GM18907 (cell line): ENCODE results near the gene SLF2.
"Not testable (repeated sequence)": the region's sequence is repeated elsewhere in the genome, so short reads cannot be mapped to it uniquely, and the experiment has no call there.

ENCODE experiments used
- ATAC-seq: cut with Tn5 transposase; IDR thresholded peaks from one replicate; pipeline ENCODE4 v1.9.1; 2021; ENCODE audit warnings: mild to moderate bottlenecking, moderate library complexity; ENCODE audit not compliant: unreplicated experiment

SLF2 gene

DNA sequence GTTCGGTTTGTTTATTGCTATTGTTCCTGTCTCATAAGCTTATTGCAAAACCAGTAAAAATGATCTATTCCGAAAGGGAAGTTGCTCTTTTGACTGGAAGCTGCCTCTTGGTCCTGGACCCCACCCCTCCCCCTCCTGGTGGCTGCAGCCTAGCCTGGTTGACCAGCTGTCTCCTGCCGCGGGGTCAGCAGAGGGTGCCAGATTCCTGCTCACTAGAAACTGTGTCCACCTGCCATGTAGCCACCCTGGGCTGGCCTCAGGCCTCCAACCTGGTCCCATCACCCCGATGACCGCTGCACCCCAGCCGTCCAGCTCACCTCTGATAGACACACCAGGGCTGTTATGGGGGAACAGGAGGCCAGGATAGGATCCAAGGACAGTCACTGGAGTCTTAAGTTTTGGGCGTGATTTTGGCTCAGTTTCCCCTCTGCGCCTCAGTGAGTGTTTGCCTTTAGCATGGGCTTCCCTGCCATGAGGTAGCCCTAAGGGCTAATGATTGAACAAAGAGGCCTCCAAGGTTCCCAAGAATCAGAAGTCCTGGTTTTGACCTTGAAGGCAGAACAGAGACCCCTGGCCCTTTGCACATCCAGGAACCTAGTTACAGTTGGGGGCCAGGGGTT, 32.9 kb upstream of the SLF2 start:
- ATAC-seq: no peak

DNA sequence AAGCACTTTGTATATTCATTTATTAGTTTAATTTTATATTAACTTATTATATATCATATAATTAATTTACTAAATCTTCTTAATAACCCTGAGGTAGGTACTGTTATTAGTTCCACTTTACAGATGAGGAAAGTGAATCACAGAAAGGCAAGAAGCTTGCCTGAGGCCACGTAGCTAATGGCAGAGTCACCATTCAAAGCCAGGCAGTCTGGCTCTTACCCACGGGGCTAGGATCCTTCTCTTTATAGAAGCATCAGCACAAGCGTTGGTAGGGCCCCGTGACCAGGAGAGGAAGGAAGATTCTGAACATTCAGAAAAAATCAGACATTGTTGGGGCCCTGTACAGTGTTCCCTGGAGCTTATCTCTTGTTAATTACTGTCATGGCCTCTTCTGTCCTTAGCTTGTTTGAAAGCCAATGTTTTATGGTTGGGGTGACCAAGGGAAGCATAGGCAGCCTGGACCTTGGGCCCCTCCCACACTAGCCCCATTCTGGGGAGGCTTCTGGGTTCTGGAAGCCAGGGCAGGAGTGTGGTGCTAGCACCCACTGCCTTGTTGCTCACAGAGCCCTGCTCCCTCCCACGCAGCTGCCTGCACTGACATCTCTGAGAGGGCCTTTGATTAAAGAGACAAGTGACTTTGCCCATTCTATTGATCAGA, 31.1 kb upstream of the SLF2 start:
- ATAC-seq: no peak

DNA sequence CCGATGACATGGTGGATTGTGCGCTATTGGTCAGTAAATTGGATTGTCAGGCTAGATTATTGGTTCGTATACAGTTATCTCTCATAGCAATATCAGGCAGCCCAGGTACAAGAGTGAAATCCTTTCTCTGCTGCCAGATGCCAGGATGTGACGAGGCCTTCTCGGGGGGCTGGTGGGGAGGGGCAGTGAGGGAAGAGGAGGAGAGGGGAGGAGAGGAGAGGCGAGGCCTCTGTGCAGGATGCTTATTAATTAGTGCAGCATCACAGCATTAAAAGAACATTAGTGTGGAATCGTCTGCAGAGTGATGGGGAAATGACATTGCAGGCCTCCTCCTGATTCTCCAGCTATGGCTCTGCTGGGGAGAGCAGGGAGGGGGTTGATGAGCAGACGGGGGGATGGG, 30.5 kb upstream of the SLF2 start:
- no peak for ATAC-seq

DNA sequence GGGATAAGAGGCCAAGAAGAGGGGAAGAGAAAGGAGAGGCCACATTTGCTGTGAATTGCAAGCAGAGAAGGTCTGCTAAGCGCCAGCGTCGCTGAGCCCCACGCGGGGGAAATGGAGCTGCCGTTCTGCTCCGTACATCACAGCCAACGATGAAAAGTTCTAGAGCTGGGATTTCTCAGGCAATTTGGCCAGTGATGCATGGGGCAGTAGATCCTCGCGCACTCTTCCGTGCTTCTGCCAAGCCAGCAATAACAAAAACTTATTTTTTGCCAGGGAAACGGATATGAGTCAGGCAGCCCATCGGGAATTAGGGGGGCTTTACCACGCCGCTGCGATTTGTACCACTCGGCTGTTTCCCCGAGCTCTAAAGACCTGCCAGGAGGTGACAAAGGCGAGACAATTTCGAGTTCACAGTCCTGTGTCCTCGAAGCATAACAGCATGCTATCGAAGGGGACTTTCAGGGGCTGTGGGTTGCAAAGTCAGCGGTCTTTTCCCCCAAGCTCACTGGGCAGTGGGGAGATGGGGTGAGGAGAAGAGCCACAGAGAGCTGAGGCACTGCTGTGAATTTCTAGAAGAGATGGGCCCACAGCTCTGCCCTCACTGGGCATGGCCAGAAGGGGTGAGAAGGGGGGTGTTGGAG, 30.0 kb upstream of the SLF2 start:
- no peak for ATAC-seq

DNA sequence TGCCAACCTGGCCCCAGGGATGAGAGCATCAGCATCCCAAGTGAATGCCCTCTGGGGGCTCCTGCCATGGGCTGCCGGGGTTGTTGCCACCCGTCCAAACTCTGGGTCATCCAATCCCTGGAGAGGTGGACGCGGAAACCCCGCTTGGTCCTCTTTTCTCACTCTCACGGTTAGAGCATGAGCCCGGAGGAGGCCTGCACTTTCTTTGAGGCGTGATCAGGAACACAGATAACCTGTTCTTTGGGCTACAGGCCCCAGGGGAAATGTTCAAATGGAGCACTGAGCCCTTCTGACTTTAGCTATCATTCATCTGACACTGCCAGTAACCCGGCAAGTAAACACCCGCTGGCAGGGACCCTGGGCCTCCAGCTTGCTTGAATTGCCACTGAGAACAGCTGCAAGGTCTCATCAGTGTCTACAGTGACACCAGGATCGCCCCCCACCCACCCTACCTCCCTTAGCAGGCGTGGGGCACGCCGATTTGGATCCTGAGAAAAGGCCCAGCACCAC, 29.4 kb upstream of the SLF2 start:
- ATAC-seq: no peak

DNA sequence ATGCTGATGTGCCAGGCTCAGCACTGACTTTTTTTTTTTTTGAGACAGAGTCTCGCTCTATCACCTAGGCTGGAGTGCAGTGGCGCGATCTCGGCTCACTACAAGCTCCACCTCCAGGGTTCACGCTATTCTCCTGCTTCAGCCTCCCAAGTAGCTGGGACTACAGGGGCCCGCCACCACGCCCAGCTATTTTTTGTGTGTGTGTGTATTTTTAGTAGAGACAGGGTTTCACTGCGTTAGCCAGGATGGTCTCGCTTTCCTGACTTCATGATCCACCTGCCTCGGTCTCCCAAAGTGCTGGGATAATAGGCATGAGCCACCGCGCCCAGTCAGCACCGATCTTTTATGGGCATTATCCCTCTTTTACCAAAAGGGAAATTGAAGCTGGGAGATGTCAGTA, 27.2 kb upstream of the SLF2 start:
- ATAC-seq: not testable (repeated sequence)

DNA sequence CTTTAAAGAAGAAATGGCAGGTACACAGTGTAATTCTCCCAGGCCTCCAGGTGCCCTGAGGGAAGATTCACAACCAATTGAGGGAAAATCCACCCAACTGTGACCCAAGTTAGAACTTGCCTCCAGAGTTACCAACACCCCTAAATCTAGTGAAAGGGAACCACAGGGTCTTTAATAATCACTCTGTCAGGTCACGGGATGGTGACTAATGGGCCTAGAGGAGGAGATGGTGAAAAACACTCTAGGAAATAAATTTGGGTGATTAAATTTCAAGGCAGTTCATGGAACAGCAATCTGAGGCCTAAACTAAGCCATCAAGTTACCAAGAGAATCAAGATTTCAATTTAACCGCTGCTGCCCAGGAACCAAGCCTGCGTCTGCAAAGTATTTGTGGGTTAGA, 26.7 kb upstream of the SLF2 start:
- ATAC-seq: no peak

DNA sequence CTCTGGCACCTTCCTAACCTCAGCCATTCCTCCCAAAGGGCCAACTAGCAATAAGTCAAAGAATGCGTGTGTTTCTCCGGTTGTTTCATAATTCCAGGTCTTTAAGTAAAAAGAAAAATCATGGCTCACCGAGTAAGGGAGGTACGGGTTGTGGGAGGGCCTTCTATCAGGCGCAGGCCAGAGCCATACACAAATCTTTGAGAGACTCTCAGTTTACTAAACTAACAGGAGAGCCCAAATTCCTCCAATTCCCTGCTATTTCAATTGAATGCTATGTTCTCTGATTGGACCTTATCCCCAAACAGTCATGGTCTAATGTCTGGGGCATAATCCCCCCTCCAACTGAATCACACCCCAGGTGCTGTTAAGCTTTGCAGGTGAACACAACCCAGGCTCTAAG, 26.2 kb upstream of the SLF2 start:
- no peak for ATAC-seq

DNA sequence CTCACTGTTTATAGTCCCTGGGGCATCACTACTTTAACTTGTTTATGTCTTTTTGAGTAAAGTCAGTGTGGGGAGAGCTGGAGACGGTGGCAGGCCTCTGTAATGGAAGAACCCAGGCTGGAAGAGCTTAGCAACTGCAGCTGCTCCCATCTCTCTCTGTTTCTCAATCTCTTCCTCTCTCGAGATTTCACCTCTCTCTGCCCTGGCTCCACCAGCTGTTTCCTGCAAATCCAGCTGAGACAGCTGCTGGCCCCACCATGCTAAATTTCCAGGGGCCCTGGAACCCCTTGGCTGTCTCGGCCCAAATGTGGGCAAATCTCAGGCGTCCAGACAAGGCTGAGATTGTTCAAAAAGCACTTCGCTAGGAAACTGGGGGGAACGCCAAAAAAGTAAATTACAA, 25.8 kb upstream of the SLF2 start:
- no peak for ATAC-seq

DNA sequence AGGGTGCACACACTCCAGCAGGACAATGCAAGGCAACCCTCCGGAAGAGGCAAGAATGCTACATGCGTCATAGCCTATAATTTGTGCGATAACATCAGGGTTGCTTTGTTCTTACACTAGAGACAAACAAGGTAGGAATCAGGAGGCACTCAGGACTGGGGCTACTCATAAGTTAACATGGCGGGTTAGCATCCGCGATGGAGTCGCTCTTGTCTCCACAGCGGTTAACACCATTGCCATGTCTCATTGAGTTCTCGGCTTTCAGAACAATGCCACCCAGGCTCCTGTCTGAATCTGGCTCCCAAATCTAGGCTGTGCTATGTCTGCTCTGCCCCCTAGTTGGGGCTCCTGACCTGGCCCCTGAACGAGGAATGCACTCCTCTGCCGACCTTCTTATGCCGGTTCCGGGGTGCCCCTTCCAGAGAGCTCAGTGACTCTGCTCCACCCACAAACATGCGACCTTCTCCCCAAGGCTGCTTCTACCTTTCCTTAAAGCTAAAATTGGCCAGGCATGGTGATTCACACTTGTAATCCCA, 24.9 kb upstream of the SLF2 start:
- no peak for ATAC-seq

DNA sequence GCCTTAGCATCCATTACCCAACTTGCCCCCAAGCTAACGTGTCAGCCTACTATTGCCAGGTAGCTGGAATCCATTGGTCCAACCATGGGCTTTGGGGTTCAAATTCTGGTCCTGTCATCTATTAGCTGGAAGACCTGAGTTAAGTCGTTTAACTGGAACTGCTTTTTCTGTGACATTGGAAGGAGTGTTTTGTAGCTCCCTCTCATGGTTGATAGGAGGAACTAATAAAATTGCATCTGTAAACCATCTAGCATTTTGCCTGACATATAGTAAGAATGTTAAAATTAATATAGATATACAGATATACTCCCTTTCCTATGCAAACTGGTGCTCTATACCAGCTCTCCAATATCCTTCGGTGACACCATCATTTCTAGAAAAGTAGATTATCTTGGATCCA, 23.8 kb upstream of the SLF2 start:
- no peak for ATAC-seq

DNA sequence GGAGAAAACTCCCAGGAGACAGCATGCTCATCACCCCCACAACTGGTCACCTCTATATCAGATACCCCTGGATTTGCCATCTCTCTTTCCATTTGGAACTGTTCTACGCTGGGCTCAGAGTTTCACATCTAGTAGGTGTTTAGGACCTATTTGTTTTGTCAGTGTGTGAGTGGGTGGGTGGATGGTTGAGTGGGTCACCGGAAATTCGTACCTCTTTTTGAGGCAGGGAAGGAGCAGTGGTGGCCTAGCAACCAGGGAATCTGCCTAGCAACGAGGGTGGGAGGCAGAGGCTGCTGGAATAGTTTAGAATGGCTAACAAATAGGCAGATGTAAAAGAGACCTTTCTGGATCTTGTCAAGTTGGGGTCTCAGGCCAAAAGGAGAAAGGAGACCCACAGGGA, 23.2 kb upstream of the SLF2 start:
- ATAC-seq: no peak

DNA sequence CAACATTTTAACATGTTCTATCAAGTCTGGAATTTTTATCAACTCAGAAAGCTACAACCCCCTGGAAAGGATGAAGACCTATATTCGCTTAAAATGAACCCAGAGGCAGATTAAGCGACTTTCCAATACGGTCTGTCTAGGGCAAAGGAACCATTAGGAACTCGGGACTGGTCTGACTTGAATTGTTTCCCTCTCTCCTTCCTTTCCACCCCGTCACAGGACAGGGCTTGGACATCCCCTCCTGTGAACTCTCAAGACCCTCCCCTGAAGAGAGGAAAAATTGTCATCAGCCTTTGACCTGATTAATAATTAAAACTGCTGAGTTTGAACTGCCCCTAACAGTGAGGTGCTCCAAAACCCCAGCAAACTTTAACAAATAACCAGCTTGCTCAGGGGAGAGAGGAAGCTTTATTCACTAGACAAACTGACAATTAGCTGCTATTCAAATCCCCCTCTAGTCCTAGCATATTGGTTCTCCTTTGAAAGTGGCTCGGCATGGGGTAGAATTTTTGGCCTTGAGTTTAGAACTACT, 22.6 kb upstream of the SLF2 start:
- ATAC-seq: no peak

DNA sequence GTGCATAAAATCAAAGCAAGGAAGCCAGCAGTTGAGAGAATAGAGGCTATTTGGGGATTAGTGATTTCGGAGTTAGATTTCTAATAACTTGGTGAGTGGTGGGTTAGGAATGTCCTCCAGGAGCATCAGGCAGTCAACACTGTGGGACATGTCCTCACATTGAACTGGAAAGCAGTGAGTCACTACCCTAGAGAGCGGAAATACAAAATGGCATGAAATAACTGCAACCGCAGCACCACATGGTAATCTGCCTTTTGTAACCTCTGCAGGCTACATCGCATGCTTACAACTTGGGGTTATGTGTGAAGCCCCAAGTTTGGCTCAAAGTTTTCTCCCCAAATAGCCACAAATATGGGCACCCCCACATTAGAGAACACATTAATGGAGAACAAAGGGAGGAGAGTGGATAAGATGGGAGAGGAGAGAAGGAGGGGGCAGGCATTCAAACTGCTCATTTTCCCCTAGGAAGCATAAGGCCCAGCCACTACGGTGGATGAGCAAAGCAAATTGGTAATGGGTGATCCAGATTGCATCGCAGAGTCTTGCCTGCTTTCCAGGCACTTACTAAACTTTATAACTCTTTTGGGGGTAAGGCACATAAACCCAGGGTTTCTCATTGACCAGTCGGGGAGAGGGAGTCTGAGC, 22.0 kb upstream of the SLF2 start:
- ATAC-seq: no peak

DNA sequence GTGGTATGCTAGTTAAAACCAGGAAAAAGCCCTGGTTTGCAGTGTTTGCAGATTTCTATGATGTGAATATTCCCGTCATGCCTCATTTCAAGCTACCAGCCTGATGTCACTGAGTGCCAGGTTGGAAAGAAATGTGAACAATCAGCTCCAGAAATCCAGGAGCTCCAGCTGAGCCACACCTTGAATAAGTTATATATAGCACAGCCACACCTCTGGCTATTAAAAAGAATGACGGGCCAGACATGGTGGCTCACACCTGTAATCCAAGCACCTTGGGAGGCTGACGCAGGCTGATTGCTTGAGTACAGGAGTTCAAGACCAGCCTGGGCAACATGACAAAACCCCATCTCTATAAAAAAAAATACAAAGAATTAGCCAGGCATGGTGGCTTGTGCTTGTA, 18.7 kb upstream of the SLF2 start:
- ATAC-seq: no peak

DNA sequence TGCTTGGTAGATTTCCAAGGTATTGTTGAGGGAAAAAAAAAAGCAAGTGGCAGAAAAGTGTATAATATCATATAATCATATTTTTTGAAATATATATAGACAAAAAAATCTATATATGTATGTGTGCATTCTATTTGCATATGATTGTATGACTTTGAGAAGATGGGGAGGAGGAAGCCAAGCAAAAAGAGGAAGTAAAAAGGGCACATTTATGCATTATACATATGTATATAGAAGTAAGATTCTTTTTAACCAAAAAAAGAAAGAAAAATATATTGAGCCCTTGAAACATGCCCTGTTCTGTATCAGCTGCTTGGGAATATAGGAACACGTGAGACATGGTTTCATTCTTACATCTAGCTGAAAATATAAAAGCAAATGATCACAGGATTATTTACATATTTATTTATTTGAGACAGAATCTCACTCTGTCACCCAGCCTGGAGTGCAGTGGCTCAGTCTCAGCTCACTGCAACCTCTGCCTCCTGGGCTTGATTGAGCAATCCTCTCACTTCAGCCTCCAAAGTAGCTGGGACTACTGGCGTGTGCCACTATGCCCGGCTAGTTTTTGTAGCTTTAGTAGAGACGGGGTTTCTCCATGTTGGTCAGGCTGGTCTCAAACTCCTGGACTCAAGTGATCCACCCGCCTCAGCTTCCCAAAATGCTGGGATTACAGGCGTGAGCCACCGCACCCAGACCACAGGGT, 18.0 kb upstream of the SLF2 start:
- ATAC-seq: no peak

DNA sequence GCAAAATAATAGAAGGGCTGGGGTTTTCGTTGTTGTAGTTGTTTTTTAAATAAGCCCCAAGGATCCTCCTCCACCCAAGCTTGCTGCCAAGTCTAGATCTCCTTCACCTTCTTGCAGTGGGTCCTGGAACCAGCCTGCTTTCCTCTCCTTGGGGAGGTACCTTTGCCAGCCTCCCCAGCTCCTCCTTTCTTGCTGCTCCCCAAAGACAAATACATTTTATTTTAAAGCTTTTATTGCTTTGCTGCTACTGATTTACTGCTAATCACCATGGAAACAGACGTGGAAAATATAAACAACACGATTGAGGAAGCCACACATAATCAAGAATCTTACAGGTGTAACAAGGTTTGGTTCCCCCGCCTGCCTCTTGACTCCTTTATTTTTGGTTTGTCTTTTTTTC, 17.4 kb upstream of the SLF2 start:
- no peak for ATAC-seq

DNA sequence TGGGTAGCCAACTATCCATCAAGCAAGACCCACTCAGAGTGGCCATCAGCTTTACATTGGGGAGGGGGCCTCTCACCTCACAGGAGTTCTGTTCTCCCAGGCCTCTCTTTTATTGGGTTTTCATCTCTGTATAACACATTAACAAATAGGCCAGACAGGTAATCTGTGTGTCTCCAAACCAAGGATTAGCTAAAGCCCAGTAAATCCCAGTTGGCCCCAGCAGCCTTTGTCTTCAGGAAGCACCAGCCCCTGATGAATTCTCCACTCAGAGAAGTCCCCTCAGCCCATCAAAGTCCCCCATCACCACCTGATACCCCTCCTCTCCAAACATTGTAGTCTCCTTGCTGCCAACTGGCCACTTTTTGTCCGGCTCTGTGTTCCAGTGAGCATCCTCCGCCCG, 16.9 kb upstream of the SLF2 start:
- ATAC-seq: no peak

DNA sequence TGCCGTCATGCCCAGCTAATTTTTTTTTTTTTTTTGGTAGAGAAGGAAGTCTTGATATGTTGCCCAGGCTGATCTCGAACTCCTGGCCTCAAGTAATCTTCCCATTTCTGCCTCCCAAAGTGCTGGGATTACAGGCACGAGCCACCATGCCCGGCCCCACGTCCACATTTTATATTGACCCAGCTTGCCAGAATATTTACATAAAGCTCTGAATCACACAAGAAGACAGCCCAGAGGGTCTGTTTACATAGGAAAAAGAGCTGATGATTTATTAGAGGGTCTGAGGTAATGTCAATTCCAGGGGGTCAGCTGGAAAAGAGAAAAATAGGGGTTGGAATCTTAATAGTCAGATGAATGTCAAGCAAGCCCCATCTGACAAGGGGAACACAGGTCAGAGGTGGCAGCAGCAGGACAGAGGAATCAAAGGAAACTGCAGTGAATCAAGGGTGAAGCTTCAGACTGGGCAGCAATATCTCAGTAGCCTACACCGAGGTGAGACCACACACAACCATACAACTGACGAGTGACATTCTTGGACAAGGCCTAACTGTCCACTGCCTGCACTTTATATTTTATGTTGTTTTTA, 15.8 kb upstream of the SLF2 start:
- no peak for ATAC-seq

DNA sequence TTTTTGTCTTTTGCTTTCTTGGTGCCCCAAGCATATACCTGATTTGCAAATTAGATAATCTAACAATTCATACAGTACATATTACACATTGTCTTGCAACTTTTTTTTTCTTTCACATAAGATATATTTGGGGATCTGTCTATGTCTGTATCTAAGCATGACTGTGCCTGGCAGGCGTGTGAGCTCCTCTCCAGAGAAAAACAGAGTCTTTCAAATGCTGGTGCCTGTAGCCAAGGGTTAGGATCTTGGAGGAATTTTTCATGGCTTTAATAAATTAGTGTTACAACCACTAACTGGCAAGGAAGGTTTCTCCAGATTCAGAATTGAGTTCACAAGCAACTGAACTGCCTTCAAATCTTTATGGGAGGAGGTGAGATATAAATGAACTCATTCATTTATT, 14.8 kb upstream of the SLF2 start:
- ATAC-seq: no peak
